ENCODE measurements around the gene SRP68.
"Not testable (repeated sequence)": the region's sequence is repeated elsewhere in the genome, so short reads cannot be mapped to it uniquely, and the experiment has no call there.

Gene SRP68

GRCh38 chr17:76076146-76076764 lies 3.9 kb upstream of the SRP68 start:
- no peak for DNase-seq

- DNase-seq: no peak
Observed at GRCh38 chr17:76075364-76076145, 3.2 kb upstream of the SRP68 start.

- DNase-seq: no peak
Observed at GRCh38 chr17:76074390-76075363, 2.4 kb upstream of the SRP68 start, which contains the start of gene GALR2. Gene GALR2, plus strand, starts transcription at chr17:76074781. Its CDS starts 103 bp downstream, at chr17:76074884.

GRCh38 chr17:76071531-76072147 lies 678 bp downstream of the SRP68 start:
- DNase-seq: no peak

- DNase-seq: no peak
Observed at GRCh38 chr17:76065775-76066174, 6.5 kb downstream of the SRP68 start.

GRCh38 chr17:76063875-76064546 lies 8.3 kb downstream of the SRP68 start:
- DNase-seq: no peak

- DNase-seq: not testable (repeated sequence)
Observed at GRCh38 chr17:76058264-76058663, 14.1 kb downstream of the SRP68 start.

GRCh38 chr17:76056882-76057281 lies 15.4 kb downstream of the SRP68 start:
- DNase-seq: no peak

GRCh38 chr17:76054112-76054476 lies 18.2 kb downstream of the SRP68 start:
- DNase-seq: no peak

- DNase-seq: no peak
Observed at GRCh38 chr17:76053246-76054111, 18.8 kb downstream of the SRP68 start.

GRCh38 chr17:76051561-76051960 lies 20.8 kb downstream of the SRP68 start:
- DNase-seq: no peak

- DNase-seq: no peak
Observed at GRCh38 chr17:76050538-76051467, 21.5 kb downstream of the SRP68 start.

- DNase-seq: no peak
Observed at GRCh38 chr17:76049836-76050537, 22.3 kb downstream of the SRP68 start.

- no peak for DNase-seq
Observed at GRCh38 chr17:76049239-76049638, 23.1 kb downstream of the SRP68 start.

- no peak for DNase-seq
Observed at GRCh38 chr17:76048711-76049110, 23.6 kb downstream of the SRP68 start.

- DNase-seq: no peak
Observed at GRCh38 chr17:76048025-76048605, 24.2 kb downstream of the SRP68 start.

- no peak for DNase-seq
Observed at GRCh38 chr17:76046064-76046463, 26.3 kb downstream of the SRP68 start.

GRCh38 chr17:76044475-76045007 lies 27.8 kb downstream of the SRP68 start:
- not testable (repeated sequence) for DNase-seq

- not testable (repeated sequence) for DNase-seq
Observed at GRCh38 chr17:76042868-76043267, 29.4 kb downstream of the SRP68 start.

Data from activated T-cell treated with anti-CD3 and anti-CD28 coated beads for 4 hours (primary cell).